Upper lobe of left lung (tissue), 4 donors: ENCODE measurements around the gene NSUN2.
"Not testable (repeated sequence)": the region's sequence is repeated elsewhere in the genome, so short reads cannot be mapped to it uniquely, and the experiment has no call there.

Source experiments
- POLR2A ChIP-seq, 4 donors: fragments of 450-650 bp; IDR thresholded peaks; one replicate each; pipeline ENCODE4 v1.5.1; 2016 to 2017; ENCODE audit warnings: antibody characterized with exemption in 4 of 4, mild to moderate bottlenecking in 2 of 4
- TF ChIP-seq, protein P1 (sequence below), 6 experiments: fragments of 450-650 bp in 4 of 6; fragments of 200-600 bp in 2 of 6; sonication (generic) in 2 of 6; IDR thresholded peaks; one replicate each; pipeline ENCODE4 v1.5.1; 2016 to 2019; ENCODE audit warnings: antibody characterized with exemption in 6 of 6

DNA sequence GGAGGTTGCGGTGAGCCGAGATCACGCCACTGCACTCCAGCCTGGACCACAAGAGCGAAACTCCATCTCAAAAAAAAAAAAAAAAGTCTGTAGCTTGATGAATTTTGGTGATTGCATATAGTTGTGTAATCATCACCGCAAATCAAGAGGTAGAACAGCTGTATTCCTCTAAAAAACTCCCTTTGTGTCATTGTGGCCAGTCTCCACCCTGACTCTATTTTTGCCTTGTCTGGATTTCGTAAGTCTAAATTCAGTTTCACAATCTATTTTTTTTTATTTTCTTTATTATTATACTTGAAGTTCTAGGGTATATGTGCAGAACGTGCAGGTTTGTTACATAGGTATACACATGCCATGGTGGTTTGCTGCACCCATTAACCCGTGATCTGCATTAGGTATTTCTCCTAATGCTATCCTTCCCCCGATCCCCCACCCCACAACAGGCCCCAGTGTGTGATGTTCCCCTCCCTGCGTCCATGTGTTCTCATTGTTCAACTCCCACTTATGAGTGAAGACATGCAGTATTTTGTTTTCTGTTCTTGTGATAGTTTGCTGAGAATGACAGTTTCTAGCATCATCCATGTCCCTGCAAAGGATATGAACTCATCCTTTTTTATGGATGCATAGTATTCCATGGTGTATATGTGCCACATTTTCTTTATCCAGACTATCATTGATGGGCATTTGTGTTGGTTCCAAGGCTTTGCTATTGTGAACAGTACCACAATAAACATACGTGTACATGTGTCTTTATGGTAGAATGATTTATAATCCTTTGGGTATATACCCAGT is 12.9 kb upstream of the NSUN2 start:
- TF ChIP-seq, protein P1, sequence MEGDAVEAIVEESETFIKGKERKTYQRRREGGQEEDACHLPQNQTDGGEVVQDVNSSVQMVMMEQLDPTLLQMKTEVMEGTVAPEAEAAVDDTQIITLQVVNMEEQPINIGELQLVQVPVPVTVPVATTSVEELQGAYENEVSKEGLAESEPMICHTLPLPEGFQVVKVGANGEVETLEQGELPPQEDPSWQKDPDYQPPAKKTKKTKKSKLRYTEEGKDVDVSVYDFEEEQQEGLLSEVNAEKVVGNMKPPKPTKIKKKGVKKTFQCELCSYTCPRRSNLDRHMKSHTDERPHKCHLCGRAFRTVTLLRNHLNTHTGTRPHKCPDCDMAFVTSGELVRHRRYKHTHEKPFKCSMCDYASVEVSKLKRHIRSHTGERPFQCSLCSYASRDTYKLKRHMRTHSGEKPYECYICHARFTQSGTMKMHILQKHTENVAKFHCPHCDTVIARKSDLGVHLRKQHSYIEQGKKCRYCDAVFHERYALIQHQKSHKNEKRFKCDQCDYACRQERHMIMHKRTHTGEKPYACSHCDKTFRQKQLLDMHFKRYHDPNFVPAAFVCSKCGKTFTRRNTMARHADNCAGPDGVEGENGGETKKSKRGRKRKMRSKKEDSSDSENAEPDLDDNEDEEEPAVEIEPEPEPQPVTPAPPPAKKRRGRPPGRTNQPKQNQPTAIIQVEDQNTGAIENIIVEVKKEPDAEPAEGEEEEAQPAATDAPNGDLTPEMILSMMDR (IDR thresholded peaks at IDR 0.05): not testable (repeated sequence)
- not testable (repeated sequence) for TF ChIP-seq POLR2A (IDR thresholded peaks at IDR 0.05)
